ENCODE results near the gene STK4. TPM values are rescaled to one million over a fixed set of nuclear protein-coding genes. Genes with fewer than 3 reads are reported as not detected.

The STK4 gene
- total and polyA plus RNA-seq, 2 donors (not counting 3 experiments of a cell fraction or from before 2014, with no cell fraction given), result 9.1 to 29.6 TPM

GRCh38 chr20:45049438-45049837 lies 83.1 kb downstream of the STK4 start:
- ChIA-PET CTCF (interaction anchor here (1.1 to 4.3 kb wide), 7 partner anchors 29 to 244 kb away, joined by 3 to 25 read pairs (median 6); no protein-coding TSS in a partner anchor), POLR2A (no interaction called here)
- no peak for DNase-seq (ENCODE audit: low read depth, low spot score)
- Histone ChIP-seq H3K27ac (ENCODE audit: insufficient read depth, low read depth, low read length) (no peak overlapping the region), H4K20me1 (replicated peaks; ENCODE audit: control insufficient read depth, extremely low read depth, insufficient read depth, low read length) (no peaks in the 10 kb centered on the region), H3K4me1 (ENCODE audit: control insufficient read depth, extremely low read depth, insufficient read depth, low read length) (peaks cover 12% of the 10 kb centered on the region), H3K9ac (replicated peaks; ENCODE audit: extremely low read depth, insufficient read depth, low read length) (no peak overlapping the region), H3K79me2 (ENCODE audit: control insufficient read depth, insufficient read depth, low read length) (no peaks in the 10 kb centered on the region), H3K4me3 (replicated peaks in 1 of 3; ENCODE audit: insufficient read depth in 1 of 3, low read depth in 1 of 3, low read length in 3 of 3) (no peak overlapping the region), H3K9me1 (replicated peaks; ENCODE audit: control insufficient read depth, extremely low read depth, insufficient read depth, low read length) (no peaks in the 10 kb centered on the region), H3K4me2 (ENCODE audit: insufficient read depth, low read length) (no peak overlapping the region), H2AFZ (ENCODE audit: low read depth, low read length) (no peak overlapping the region), H3K27me3 (ENCODE audit: control insufficient read depth in 2 of 2, insufficient read depth in 2 of 2, low read length in 2 of 2) (no peaks in the 10 kb centered on the region), H3K9me3 (replicated peaks; ENCODE audit: control insufficient read depth, insufficient read depth, low read length) (no peaks in the 10 kb centered on the region), H3K36me3 (ENCODE audit: control insufficient read depth in 2 of 2, extremely low read depth in 1 of 2, insufficient read depth in 2 of 2, low read length in 2 of 2) (no peaks in the 10 kb centered on the region)
- no TSS peak for BruUV-seq (replicated peaks)
- TF ChIP-seq FOS (IDR thresholded peaks at IDR 0.05; ENCODE audit: borderline replicate concordance, insufficient read depth, low read length), result no peak
- TF ChIP-seq POLR2A (IDR thresholded peaks at IDR 0.05; ENCODE audit: low read depth, low read length), result no peak
- no peak for TF ChIP-seq MAX (IDR thresholded peaks at IDR 0.05; ENCODE audit: insufficient read depth, insufficient read length)
- TF ChIP-seq EZH2 (IDR thresholded peaks at IDR 0.05; ENCODE audit: borderline replicate concordance, low read depth, low read length, severe bottlenecking), result no peak
- no peak for TF ChIP-seq MYC (IDR thresholded peaks at IDR 0.05; ENCODE audit: low read depth, low read length)
- TF ChIP-seq CTCF (IDR thresholded peaks at IDR 0.05; ENCODE audit: extremely low read depth in 1 of 2, insufficient read depth in 1 of 2, low read depth in 1 of 2, low read length in 2 of 2), result no peak
- FAIRE-seq, result peak; percentile 75
- intact Hi-C loops (cut with micrococcal nuclease), result no loop called here
- dilution Hi-C loops (cut with MboI; ENCODE audit: extremely low pct_ligation_motif_present, low sequenced_read_pairs), result no loop called here

All from endothelial cell of umbilical vein (primary cell).